GM23338 (cell line): ENCODE measurements around the gene NENF. TPM values are rescaled to one million over a fixed set of nuclear protein-coding genes. Genes with fewer than 3 reads are reported as not detected.
"Not testable (repeated sequence)": the region's sequence is repeated elsewhere in the genome, so short reads cannot be mapped to it uniquely, and the experiment has no call there.

Experiments used
- ATAC-seq: fragments of 200-7000 bp; cut with Tn5 transposase; 3 replicates; pipeline ENCODE4 v1.9.1; 2020
- DNase-seq: peaks from one replicate; pipeline ENCODE4 v3.0.0-alpha.2; 2015; ENCODE audit warnings: low spot score
- H2AFZ ChIP-seq: fragments of 200-600 bp; sonication (generic); 2 replicates; pipeline ENCODE4 v1.8.0; 2016; ENCODE audit warnings: antibody characterized with exemption, mild to moderate bottlenecking, moderate library complexity
- H3F3A ChIP-seq: fragments of 200-600 bp; sonication (generic); replicated peaks from 2 replicates; pipeline ENCODE4 v1.8.0; 2017; ENCODE audit warnings: antibody characterized with exemption, mixed run types, low read depth
- H3K27ac ChIP-seq: fragments of 200-600 bp; sonication (generic); 2 replicates; pipeline ENCODE4 v1.6.1; 2016; ENCODE audit warnings: low read depth
- H3K27me3 ChIP-seq: fragments of 200-600 bp; sonication (generic); 2 replicates; pipeline ENCODE4 v1.8.0; 2016; ENCODE audit warnings: mild to moderate bottlenecking, mixed run types, moderate library complexity; ENCODE audit not compliant: insufficient read depth
- H3K36me3 ChIP-seq: fragments of 200-600 bp; sonication (generic); 2 replicates; pipeline ENCODE4 v1.8.0; 2016; ENCODE audit warnings: mild to moderate bottlenecking; ENCODE audit not compliant: insufficient read depth
- H3K4me1 ChIP-seq: fragments of 200-600 bp; sonication (generic); 2 replicates; pipeline ENCODE4 v1.8.0; 2016; ENCODE audit warnings: mild to moderate bottlenecking, moderate library complexity; ENCODE audit not compliant: insufficient read depth
- H3K4me2 ChIP-seq: fragments of 200-600 bp; sonication (generic); 2 replicates; pipeline ENCODE4 v1.7.1; 2017; ENCODE audit warnings: mixed run types
- H3K4me3 ChIP-seq: fragments of 200-600 bp; sonication (generic); 2 replicates; pipeline ENCODE4 v1.6.1; 2016; ENCODE audit warnings: mixed run types
- H3K79me2 ChIP-seq: fragments of 200-600 bp; sonication (generic); replicated peaks from 2 replicates; pipeline ENCODE4 v1.8.0; 2017; ENCODE audit warnings: mild to moderate bottlenecking; ENCODE audit not compliant: insufficient read depth
- H3K9me2 ChIP-seq: fragments of 200-600 bp; sonication (generic); 2 replicates; pipeline ENCODE4 v1.8.0; 2017; ENCODE audit not compliant: insufficient read depth
- H4K20me1 ChIP-seq: fragments of 200-600 bp; sonication (generic); replicated peaks from 2 replicates; pipeline ENCODE4 v1.8.0; 2017; ENCODE audit warnings: mild to moderate bottlenecking; ENCODE audit not compliant: insufficient read depth
- H3K27ac Mint-ChIP-seq: 2 replicates; pipeline ENCODE4 v1.8.0; 2020; ENCODE audit warnings: inconsistent platforms, mild to moderate bottlenecking, moderate library complexity, mixed read lengths
- H3K27me3 Mint-ChIP-seq: 3 replicates; pipeline ENCODE4 v1.8.0; 2022; ENCODE audit warnings: low read depth, mild to moderate bottlenecking, moderate library complexity, mixed read lengths, inconsistent platforms; ENCODE audit not compliant: insufficient read depth, poor library complexity
- H3K36me3 Mint-ChIP-seq: 3 replicates; pipeline ENCODE4 v1.8.0; 2021; ENCODE audit warnings: low read depth, mild to moderate bottlenecking, inconsistent platforms, moderate library complexity, mixed read lengths
- H3K4me1 Mint-ChIP-seq: 3 replicates; pipeline ENCODE4 v1.8.0; 2020; ENCODE audit warnings: mild to moderate bottlenecking, inconsistent platforms, mixed read lengths
- H3K4me3 Mint-ChIP-seq: 3 replicates; pipeline ENCODE4 v1.8.0; 2021; ENCODE audit warnings: moderate library complexity, mild to moderate bottlenecking, inconsistent platforms, mixed read lengths
- H3K9me3 Mint-ChIP-seq: 3 replicates; pipeline ENCODE4 v1.8.0; 2020; ENCODE audit warnings: moderate library complexity, mild to moderate bottlenecking, inconsistent platforms, mixed read lengths
- CREB1 ChIP-seq: fragments of 250-450 bp; sonication (Bioruptor Pico); IDR thresholded peaks from 2 replicates; pipeline ENCODE4 v1.5.0; 2020; ENCODE audit warnings: low read depth, mild to moderate bottlenecking, moderate library complexity
- CTCF ChIP-seq, 2 experiments: fragments of 200-600 bp in 1 of 2; sonication (generic) in 1 of 2; conservative IDR thresholded peaks; 2 replicates each; pipeline versions ENCODE4 v1.5.1 to v1.6.1; 2016 to 2017; ENCODE audit warnings: antibody characterized with exemption in 2 of 2, low read depth in 2 of 2, mild to moderate bottlenecking in 2 of 2, moderate library complexity in 1 of 2
- ETS1 ChIP-seq: IDR thresholded peaks from 2 replicates; pipeline ENCODE4 v1.6.1; 2016; ENCODE audit warnings: antibody characterized with exemption
- JUNB ChIP-seq: IDR thresholded peaks from one replicate; pipeline ENCODE4 v1.6.1; 2016; ENCODE audit warnings: antibody characterized with exemption; ENCODE audit not compliant: unreplicated experiment
- NANOG ChIP-seq: IDR thresholded peaks from 2 replicates; pipeline ENCODE4 v1.6.1; 2016; ENCODE audit warnings: antibody characterized with exemption, borderline replicate concordance
- POLR2AphosphoS5 ChIP-seq: IDR thresholded peaks from 2 replicates; pipeline ENCODE4 v1.6.1; 2016; ENCODE audit warnings: antibody characterized with exemption, low read depth
- ZNF114 ChIP-seq: fragments of 250-450 bp; sonication (Bioruptor Pico); IDR thresholded peaks from 2 replicates; pipeline ENCODE4 v1.5.0; 2020; ENCODE audit warnings: mild to moderate bottlenecking, moderate library complexity
- ZNF331 ChIP-seq: fragments of 250-450 bp; sonication (Bioruptor Pico); IDR thresholded peaks from 2 replicates; pipeline ENCODE4 v1.5.0; 2020; ENCODE audit warnings: low read depth, mild to moderate bottlenecking, moderate library complexity
- ZNF462 ChIP-seq: fragments of 250-450 bp; sonication (Bioruptor Pico); IDR thresholded peaks from 2 replicates; pipeline ENCODE4 v1.5.0; 2020; ENCODE audit warnings: mild to moderate bottlenecking, moderate library complexity
- polyA plus RNA-seq: library from polyadenylated mRNA; unstranded; fragments of >200 nt; fragmentation: Nextera tagmentation; extraction: Ambion mirVana; gene quantifications from 2 replicates; pipeline ENCODE4 v1.2.1, GENCODE V29; 2016
- total RNA-seq: library from RNA; depleted of rRNA; stranded (reverse); fragments of >200 nt; shearing (Covaris generic); gene quantifications from 2 replicates; pipeline ENCODE4 v1.2.3, GENCODE V29; 2014
- TF ChIP-seq, protein P1 (sequence below): IDR thresholded peaks from one replicate; pipeline ENCODE4 v1.6.1; 2018; ENCODE audit warnings: antibody characterized with exemption; ENCODE audit not compliant: unreplicated experiment

NENF gene
- total and polyA plus RNA-seq, 2 experiments from 2014 or later: 27.6 to 60.7 TPM

DNA sequence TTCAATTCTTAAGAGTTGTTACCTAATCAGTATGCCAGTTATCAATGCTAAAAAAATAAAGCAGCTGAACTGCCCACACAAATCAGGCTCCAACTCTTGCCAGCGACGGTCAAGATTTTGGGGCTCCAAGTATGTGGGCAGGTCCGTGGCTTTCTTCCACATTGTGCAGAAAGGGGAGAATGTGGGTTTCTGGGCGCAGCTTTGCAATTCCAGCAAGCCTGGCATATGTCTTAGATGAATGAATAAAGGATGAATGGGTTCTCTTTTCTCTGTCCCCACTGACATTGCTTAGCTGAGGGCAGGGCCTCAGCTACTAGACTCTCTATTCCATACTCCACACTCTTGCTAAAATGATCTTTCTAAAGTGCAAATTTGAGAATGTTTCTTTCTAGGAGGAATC is 42.4 kb downstream of the NENF start:
- H3K27me3 Mint-ChIP-seq: peaks cover 5% of the 10 kb centered on the region
- no peak overlapping the region for H3K27ac ChIP-seq
- H3K9me3 Mint-ChIP-seq: no peaks in the 10 kb centered on the region
- DNase-seq: no peak
- H3K4me2 ChIP-seq: no peak overlapping the region
- no peaks in the 10 kb centered on the region for H3K79me2 ChIP-seq
- no peak overlapping the region for H2AFZ ChIP-seq
- TF ChIP-seq ZNF331: no peak
- TF ChIP-seq, protein P1, sequence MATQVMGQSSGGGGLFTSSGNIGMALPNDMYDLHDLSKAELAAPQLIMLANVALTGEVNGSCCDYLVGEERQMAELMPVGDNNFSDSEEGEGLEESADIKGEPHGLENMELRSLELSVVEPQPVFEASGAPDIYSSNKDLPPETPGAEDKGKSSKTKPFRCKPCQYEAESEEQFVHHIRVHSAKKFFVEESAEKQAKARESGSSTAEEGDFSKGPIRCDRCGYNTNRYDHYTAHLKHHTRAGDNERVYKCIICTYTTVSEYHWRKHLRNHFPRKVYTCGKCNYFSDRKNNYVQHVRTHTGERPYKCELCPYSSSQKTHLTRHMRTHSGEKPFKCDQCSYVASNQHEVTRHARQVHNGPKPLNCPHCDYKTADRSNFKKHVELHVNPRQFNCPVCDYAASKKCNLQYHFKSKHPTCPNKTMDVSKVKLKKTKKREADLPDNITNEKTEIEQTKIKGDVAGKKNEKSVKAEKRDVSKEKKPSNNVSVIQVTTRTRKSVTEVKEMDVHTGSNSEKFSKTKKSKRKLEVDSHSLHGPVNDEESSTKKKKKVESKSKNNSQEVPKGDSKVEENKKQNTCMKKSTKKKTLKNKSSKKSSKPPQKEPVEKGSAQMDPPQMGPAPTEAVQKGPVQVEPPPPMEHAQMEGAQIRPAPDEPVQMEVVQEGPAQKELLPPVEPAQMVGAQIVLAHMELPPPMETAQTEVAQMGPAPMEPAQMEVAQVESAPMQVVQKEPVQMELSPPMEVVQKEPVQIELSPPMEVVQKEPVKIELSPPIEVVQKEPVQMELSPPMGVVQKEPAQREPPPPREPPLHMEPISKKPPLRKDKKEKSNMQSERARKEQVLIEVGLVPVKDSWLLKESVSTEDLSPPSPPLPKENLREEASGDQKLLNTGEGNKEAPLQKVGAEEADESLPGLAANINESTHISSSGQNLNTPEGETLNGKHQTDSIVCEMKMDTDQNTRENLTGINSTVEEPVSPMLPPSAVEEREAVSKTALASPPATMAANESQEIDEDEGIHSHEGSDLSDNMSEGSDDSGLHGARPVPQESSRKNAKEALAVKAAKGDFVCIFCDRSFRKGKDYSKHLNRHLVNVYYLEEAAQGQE: no peak
- no peak for TF ChIP-seq ZNF114 (CRISPR knock-in tag)
- no peak for TF ChIP-seq CTCF (conservative IDR thresholded peaks at IDR 0.05; ENCODE audit: low read depth in 2 of 2)
- no peak for TF ChIP-seq JUNB
- no peak for TF ChIP-seq POLR2AphosphoS5
- TF ChIP-seq ZNF462 (CRISPR knock-in tag): no peak
- TF ChIP-seq ETS1: no peak
- no peak for TF ChIP-seq NANOG
- TF ChIP-seq CREB1: no peak
- no peak for ATAC-seq
- no peaks in the 10 kb centered on the region for H3K27me3 ChIP-seq
- H3K36me3 Mint-ChIP-seq: no peaks in the 10 kb centered on the region
- H3K4me1 Mint-ChIP-seq: peaks cover 7% of the 10 kb centered on the region
- H4K20me1 ChIP-seq: no peaks in the 10 kb centered on the region
- H3K27ac Mint-ChIP-seq: no peak overlapping the region
- H3K4me3 Mint-ChIP-seq: no peak overlapping the region
- no peak overlapping the region for H3K4me3 ChIP-seq
- H3F3A ChIP-seq: no peaks in the 10 kb centered on the region
- peaks cover 7% of the 10 kb centered on the region; the same call in 1 of the 2 replicates for H3K4me1 ChIP-seq
- H3K36me3 ChIP-seq: no peaks in the 10 kb centered on the region
- no peaks in the 10 kb centered on the region for H3K9me2 ChIP-seq

DNA sequence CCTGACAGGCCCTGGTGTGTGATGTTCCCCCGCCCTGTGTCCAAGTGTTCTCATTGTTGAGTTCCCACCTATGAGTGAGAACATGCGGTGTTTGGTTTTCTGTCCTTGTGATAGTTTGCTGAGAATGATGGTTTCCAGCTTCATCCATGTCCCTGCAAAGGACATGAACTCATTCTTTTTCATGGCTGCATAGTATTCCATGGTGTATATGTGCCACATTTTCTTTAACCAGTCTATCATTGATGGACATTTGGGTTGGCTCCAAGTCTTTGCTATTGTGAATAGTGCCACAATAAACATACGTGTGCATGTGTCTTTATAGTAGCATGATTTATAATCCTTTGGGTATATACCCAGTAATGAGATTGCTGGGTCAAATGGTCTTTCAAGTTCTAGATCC is 43.1 kb downstream of the NENF start:
- not testable (repeated sequence) for H3K36me3 Mint-ChIP-seq, H3K27me3 Mint-ChIP-seq, ATAC-seq

More for the DNA sequence above, 43.1 kb downstream of the NENF start:
- H3K4me2 ChIP-seq, DNase-seq, H4K20me1 ChIP-seq, H2AFZ ChIP-seq, H3K27ac Mint-ChIP-seq, H3K4me3 Mint-ChIP-seq, H3K4me3 ChIP-seq, H3K36me3 ChIP-seq, H3K27ac ChIP-seq, H3F3A ChIP-seq, H3K27me3 ChIP-seq, H3K4me1 Mint-ChIP-seq, H3K79me2 ChIP-seq, H3K9me2 ChIP-seq, H3K9me3 Mint-ChIP-seq: not testable (repeated sequence)
- H3K4me1 ChIP-seq: peaks cover 10% of the 10 kb centered on the region; the same call in 1 of the 2 replicates
